ENCODE data around the gene LRP1. TPM values are rescaled to one million over a fixed set of nuclear protein-coding genes. Genes with fewer than 3 reads are reported as not detected.
A peak's percentile ranks its signal among the peaks of the same experiment; 100 is the strongest.

Gene LRP1
- total and polyA plus RNA-seq, 2 experiments from 2014 or later, result 26.6 to 145 TPM

GRCh38 chr12:57092529-57092862 is 35.8 kb upstream of the LRP1 start (continued):
- TF ChIP-seq, protein P1, sequence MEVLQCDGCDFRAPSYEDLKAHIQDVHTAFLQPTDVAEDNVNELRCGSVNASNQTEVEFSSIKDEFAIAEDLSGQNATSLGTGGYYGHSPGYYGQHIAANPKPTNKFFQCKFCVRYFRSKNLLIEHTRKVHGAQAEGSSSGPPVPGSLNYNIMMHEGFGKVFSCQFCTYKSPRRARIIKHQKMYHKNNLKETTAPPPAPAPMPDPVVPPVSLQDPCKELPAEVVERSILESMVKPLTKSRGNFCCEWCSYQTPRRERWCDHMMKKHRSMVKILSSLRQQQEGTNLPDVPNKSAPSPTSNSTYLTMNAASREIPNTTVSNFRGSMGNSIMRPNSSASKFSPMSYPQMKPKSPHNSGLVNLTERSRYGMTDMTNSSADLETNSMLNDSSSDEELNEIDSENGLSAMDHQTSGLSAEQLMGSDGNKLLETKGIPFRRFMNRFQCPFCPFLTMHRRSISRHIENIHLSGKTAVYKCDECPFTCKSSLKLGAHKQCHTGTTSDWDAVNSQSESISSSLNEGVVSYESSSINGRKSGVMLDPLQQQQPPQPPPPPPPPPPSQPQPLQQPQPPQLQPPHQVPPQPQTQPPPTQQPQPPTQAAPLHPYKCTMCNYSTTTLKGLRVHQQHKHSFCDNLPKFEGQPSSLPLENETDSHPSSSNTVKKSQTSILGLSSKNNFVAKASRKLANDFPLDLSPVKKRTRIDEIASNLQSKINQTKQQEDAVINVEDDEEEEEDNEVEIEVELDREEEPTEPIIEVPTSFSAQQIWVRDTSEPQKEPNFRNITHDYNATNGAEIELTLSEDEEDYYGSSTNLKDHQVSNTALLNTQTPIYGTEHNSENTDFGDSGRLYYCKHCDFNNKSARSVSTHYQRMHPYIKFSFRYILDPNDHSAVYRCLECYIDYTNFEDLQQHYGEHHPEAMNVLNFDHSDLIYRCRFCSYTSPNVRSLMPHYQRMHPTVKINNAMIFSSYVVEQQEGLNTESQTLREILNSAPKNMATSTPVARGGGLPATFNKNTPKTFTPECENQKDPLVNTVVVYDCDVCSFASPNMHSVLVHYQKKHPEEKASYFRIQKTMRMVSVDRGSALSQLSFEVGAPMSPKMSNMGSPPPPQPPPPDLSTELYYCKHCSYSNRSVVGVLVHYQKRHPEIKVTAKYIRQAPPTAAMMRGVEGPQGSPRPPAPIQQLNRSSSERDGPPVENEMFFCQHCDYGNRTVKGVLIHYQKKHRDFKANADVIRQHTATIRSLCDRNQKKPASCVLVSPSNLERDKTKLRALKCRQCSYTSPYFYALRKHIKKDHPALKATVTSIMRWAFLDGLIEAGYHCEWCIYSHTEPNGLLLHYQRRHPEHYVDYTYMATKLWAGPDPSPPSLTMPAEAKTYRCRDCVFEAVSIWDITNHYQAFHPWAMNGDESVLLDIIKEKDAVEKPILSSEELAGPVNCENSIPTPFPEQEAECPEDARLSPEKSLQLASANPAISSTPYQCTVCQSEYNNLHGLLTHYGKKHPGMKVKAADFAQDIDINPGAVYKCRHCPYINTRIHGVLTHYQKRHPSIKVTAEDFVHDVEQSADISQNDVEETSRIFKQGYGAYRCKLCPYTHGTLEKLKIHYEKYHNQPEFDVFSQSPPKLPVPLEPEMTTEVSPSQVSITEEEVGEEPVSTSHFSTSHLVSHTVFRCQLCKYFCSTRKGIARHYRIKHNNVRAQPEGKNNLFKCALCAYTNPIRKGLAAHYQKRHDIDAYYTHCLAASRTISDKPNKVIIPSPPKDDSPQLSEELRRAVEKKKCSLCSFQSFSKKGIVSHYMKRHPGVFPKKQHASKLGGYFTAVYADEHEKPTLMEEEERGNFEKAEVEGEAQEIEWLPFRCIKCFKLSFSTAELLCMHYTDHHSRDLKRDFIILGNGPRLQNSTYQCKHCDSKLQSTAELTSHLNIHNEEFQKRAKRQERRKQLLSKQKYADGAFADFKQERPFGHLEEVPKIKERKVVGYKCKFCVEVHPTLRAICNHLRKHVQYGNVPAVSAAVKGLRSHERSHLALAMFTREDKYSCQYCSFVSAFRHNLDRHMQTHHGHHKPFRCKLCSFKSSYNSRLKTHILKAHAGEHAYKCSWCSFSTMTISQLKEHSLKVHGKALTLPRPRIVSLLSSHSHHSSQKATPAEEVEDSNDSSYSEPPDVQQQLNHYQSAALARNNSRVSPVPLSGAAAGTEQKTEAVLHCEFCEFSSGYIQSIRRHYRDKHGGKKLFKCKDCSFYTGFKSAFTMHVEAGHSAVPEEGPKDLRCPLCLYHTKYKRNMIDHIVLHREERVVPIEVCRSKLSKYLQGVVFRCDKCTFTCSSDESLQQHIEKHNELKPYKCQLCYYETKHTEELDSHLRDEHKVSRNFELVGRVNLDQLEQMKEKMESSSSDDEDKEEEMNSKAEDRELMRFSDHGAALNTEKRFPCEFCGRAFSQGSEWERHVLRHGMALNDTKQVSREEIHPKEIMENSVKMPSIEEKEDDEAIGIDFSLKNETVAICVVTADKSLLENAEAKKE (CRISPR knock-in tag; IDR thresholded peaks at IDR 0.05), result no peak
- TF ChIP-seq, protein P2, sequence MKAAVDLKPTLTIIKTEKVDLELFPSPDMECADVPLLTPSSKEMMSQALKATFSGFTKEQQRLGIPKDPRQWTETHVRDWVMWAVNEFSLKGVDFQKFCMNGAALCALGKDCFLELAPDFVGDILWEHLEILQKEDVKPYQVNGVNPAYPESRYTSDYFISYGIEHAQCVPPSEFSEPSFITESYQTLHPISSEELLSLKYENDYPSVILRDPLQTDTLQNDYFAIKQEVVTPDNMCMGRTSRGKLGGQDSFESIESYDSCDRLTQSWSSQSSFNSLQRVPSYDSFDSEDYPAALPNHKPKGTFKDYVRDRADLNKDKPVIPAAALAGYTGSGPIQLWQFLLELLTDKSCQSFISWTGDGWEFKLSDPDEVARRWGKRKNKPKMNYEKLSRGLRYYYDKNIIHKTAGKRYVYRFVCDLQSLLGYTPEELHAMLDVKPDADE (IDR thresholded peaks at IDR 0.05), result no peak
- TF ChIP-seq JUNB (IDR thresholded peaks at IDR 0.05; ENCODE audit: unreplicated experiment) (no peak), CTCF (conservative IDR thresholded peaks at IDR 0.05; ENCODE audit: low read depth in 2 of 2) (no peak)

GRCh38 chr12:57092876-57093414 is 35.3 kb upstream of the LRP1 start:
- no peaks in the 10 kb centered on the region; the same call in 1 of the 2 replicates for H4K20me1 ChIP-seq (replicated peaks; ENCODE audit: insufficient read depth)
- H3K79me2 ChIP-seq (replicated peaks; ENCODE audit: insufficient read depth), result peaks cover 8% of the 10 kb centered on the region; the same call in 1 of the 2 replicates
- H3K4me1 Mint-ChIP-seq, result peaks cover 59% of the 10 kb centered on the region
- TF ChIP-seq ZNF114 (CRISPR knock-in tag; IDR thresholded peaks at IDR 0.05), result no peak
- TF ChIP-seq JUNB (IDR thresholded peaks at IDR 0.05; ENCODE audit: unreplicated experiment), result no peak
- TF ChIP-seq ZNF331 (CRISPR knock-in tag; IDR thresholded peaks at IDR 0.05; ENCODE audit: low read depth), result no peak
- TF ChIP-seq, protein P1 (CRISPR knock-in tag; IDR thresholded peaks at IDR 0.05), result no peak

More at GRCh38 chr12:57092876-57093414, 35.3 kb upstream of the LRP1 start:
- Histone ChIP-seq H3K4me1 (ENCODE audit: insufficient read depth) (peaks cover 27% of the 10 kb centered on the region), H3K4me2 (no peak overlapping the region; the same call in 1 of the 2 replicates), H3F3A (replicated peaks; ENCODE audit: low read depth) (peaks cover 18% of the 10 kb centered on the region), H3K9me2 (ENCODE audit: insufficient read depth) (no peaks in the 10 kb centered on the region), H3K27ac (ENCODE audit: low read depth) (no peak overlapping the region), H3K27me3 (ENCODE audit: insufficient read depth) (no peaks in the 10 kb centered on the region), H2AFZ (no peak overlapping the region), H3K36me3 (ENCODE audit: insufficient read depth) (no peaks in the 10 kb centered on the region), H3K4me3 (no peak overlapping the region)
- peaks cover 42% of the 10 kb centered on the region for H3K27me3 Mint-ChIP-seq (ENCODE audit: insufficient read depth, low read depth, poor library complexity)
- peak overlapping the region; percentile 48; the same call in 1 of the 2 replicates for H3K27ac Mint-ChIP-seq
- H3K4me3 Mint-ChIP-seq, result no peak overlapping the region
- H3K9me3 Mint-ChIP-seq, result no peaks in the 10 kb centered on the region
- H3K36me3 Mint-ChIP-seq (ENCODE audit: low read depth), result peaks cover 61% of the 10 kb centered on the region
- ATAC-seq (no peak), DNase-seq (ENCODE audit: low spot score) (no peak)
